ENCODE results near the gene SMTNL2. TPM values are rescaled to one million over a fixed set of nuclear protein-coding genes. Genes with fewer than 3 reads are reported as not detected.

The SMTNL2 gene
- total RNA-seq, 4 donors from 2014 or later, result 5.7 to 12.0 (median 6.8) TPM; not detected in 1

DNA sequence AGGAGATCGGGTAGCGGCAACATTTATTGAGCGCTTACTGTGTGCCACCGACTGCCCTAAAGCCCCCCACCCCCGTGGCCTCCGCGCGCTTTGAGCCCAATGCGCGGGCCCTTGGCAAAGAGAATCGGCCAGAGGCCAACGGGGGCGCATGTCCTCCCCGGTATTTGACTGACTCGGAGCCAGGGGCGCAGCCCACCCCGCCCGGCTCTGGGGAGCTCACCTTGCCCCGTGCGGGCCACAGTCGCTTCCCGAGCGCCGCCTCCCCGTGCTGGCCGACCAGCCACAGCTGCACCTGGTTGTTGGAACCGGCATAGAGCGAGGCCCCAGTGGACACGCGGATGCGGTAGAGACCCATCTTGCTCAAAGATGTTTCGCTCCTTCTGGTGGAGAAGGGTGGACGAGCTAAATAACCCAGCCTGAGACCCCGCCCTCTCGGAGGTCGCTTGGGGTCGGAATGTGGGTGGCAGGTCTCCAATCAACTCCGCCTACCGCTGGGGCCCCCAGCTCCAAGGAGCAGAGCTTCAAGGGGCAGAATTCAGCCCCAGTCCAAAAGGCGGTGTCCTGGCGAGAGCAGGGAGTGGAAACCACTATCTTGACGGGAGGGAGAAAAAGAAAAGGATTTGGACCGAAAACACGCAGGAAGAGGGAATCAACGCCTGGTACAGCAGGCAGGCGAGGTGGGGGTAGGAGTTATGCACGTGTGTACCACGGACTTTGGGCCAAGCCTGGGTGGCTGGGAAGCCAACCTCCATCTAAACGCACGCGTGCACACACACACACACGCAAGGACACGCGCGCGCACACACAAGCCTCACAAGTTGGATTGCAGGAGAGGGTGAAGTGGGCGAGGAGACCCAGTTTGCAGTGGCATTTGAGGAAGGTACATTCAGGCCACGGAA, 57.2 kb downstream of the SMTNL2 start, which contains the start of gene ALOX15:
Gene ALOX15 (minus strand): TSS at position 382 of the 899 bp plus-strand sequence. CDS start 27 bp downstream, at position 355.
- no peak for DNase-seq
- Histone ChIP-seq H3K36me3 (no peaks in the 10 kb centered on the region), H3K4me1 (peaks cover 0 to 4% of the 10 kb centered on the region in 2 donors), H3K27ac (no peak within 1 kb of the TSS), H3K9me3 (no peaks in the 10 kb centered on the region), H3K4me3 (no peak within 1 kb of the TSS), H3K27me3 (peaks cover 0 to 15% of the 10 kb centered on the region in 2 donors)
- intact Hi-C loops (cut with DNase I; ENCODE audit: low total_unique reads), result no loop called here
- TF ChIP-seq POLR2A (IDR thresholded peaks at IDR 0.05), result no peak

DNA sequence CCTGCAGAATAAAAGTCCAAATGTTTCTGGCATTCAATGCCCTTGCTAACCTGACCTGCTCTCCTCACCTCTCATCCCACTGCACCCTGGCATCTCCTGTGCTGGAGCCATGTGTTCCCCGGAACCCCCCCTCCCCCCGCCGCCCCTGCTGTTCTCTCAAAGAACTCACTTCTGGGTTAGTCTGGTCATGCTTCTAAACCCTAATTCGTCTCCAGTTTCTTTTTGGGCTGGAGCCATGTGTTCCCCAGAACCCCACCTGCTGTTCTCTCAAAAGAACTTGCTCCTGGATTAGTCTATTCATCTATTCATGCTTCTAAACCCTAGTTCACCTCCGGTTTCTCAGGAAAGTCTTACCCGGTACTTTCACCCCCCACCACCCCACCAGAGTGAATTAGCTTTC, 58.0 kb downstream of the SMTNL2 start:
- Histone ChIP-seq H3K4me1 (peaks cover 0 to 4% of the 10 kb centered on the region in 2 donors), H3K27me3 (peaks cover 0 to 8% of the 10 kb centered on the region in 2 donors), H3K9me3 (no peaks in the 10 kb centered on the region), H3K36me3 (no peaks in the 10 kb centered on the region), H3K4me3 (no peak overlapping the region), H3K27ac (no peak overlapping the region)
- intact Hi-C loops (cut with DNase I; ENCODE audit: low total_unique reads), result no loop called here
- no peak for DNase-seq
- TF ChIP-seq, protein P1, sequence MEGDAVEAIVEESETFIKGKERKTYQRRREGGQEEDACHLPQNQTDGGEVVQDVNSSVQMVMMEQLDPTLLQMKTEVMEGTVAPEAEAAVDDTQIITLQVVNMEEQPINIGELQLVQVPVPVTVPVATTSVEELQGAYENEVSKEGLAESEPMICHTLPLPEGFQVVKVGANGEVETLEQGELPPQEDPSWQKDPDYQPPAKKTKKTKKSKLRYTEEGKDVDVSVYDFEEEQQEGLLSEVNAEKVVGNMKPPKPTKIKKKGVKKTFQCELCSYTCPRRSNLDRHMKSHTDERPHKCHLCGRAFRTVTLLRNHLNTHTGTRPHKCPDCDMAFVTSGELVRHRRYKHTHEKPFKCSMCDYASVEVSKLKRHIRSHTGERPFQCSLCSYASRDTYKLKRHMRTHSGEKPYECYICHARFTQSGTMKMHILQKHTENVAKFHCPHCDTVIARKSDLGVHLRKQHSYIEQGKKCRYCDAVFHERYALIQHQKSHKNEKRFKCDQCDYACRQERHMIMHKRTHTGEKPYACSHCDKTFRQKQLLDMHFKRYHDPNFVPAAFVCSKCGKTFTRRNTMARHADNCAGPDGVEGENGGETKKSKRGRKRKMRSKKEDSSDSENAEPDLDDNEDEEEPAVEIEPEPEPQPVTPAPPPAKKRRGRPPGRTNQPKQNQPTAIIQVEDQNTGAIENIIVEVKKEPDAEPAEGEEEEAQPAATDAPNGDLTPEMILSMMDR (IDR thresholded peaks at IDR 0.05), result no peak
- no peak for TF ChIP-seq POLR2A (IDR thresholded peaks at IDR 0.05)

DNA sequence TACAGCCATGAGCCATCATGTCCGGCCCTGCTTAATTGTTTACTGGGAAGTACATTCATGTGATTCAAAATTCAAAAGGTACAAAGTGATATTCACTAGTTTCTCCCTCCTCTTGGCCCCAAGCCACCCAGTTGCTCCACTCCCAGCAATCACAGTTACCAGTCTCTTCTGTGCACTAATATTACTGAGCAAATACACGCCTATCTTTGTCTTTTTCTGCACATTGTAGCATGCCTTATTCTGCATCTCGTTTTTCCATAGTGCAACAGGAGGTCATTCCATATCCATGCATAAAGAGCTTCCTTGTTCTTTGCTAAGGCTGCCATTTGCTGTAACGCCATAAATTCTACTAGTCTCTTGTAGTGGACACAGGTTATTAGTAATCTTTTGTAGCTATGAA, 59.3 kb downstream of the SMTNL2 start:
- Histone ChIP-seq H3K9me3 (no peaks in the 10 kb centered on the region), H3K27me3 (peaks cover 0 to 7% of the 10 kb centered on the region in 2 donors), H3K4me3 (no peak overlapping the region)

DNA sequence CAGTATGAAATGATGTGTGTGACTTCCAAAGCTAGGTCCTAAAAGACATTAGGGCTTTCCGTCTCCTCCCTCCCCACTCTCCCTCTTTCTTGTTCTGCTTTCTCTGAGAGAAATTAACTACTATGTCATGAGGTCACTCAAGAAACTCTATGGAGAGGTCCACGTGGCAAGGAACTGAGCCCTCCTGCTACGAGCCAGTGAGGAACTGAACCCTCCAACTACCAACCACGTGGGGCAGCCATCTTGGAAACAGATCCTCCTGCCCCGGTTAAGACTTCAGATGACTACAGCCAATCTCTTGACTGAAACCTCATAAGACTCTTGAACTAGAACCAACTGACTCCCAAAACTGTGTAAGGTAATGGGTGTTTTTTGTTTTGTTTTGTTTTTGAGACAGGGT, 61.3 kb downstream of the SMTNL2 start:
- TF ChIP-seq, protein P1 (IDR thresholded peaks at IDR 0.05), result no peak
- TF ChIP-seq POLR2A (IDR thresholded peaks at IDR 0.05), result no peak
- no peaks in the 10 kb centered on the region for H3K36me3 ChIP-seq
- no peak overlapping the region for H3K4me3 ChIP-seq
- H3K9me3 ChIP-seq, result no peaks in the 10 kb centered on the region
- H3K27me3 ChIP-seq, result peaks cover 0 to 7% of the 10 kb centered on the region in 2 donors
- intact Hi-C loops (cut with DNase I; ENCODE audit: low total_unique reads), result no loop called here
- no peak overlapping the region for H3K27ac ChIP-seq
- no peak for DNase-seq
- H3K4me1 ChIP-seq, result peaks cover 0 to 4% of the 10 kb centered on the region in 2 donors

More for the DNA sequence above, 59.3 kb downstream of the SMTNL2 start:
- intact Hi-C loops (cut with DNase I; ENCODE audit: low total_unique reads), result no loop called here
- no peaks in the 10 kb centered on the region for H3K36me3 ChIP-seq
- H3K27ac ChIP-seq, result no peak overlapping the region
- H3K4me1 ChIP-seq, result peaks cover 0 to 4% of the 10 kb centered on the region in 2 donors
- DNase-seq, result no peak
- TF ChIP-seq, protein P1 (IDR thresholded peaks at IDR 0.05), result no peak
- TF ChIP-seq POLR2A (IDR thresholded peaks at IDR 0.05), result no peak

DNA sequence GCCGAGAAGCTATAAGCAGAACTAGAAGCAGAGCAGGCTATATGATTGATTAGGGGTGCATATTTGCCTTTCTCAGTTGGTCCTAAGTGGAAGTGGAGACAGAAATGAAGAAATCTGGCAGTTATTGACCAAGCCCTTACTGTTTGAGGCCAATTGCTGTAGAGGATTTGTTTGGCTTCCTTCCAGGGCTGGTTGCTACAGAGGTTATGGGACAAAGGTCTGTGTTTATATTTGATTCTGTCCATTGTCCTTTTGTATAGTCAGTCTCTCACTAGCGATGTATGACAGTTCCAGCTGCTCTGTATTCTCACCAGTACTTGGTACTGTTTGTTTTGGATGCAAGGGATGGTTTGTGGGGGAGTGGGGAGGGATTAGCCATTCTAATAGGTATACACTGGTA, 64.4 kb downstream of the SMTNL2 start:
- Histone ChIP-seq H3K36me3 (no peaks in the 10 kb centered on the region), H3K27me3 (no peaks in the 10 kb centered on the region), H3K9me3 (no peaks in the 10 kb centered on the region), H3K4me3 (no peak overlapping the region), H3K4me1 (no peaks in the 10 kb centered on the region), H3K27ac (no peak overlapping the region)
- DNase-seq, result no peak
- TF ChIP-seq, protein P1 (IDR thresholded peaks at IDR 0.05), result no peak
- no peak for TF ChIP-seq POLR2A (IDR thresholded peaks at IDR 0.05)
- intact Hi-C loops (cut with DNase I; ENCODE audit: low total_unique reads), result no loop called here
